HuH-7 (cell line): Measurements from ENCODE around the gene UBE2E3.
"Not testable (repeated sequence)": the region's sequence is repeated elsewhere in the genome, so short reads cannot be mapped to it uniquely, and the experiment has no call there.

Experiments used
- DNase-seq: peaks from one replicate; pipeline ENCODE4 v3.0.0; 2011; ENCODE audit warnings: low spot score

The UBE2E3 gene

GRCh38 chr2:180980106-180980942 lies at the start of gene UBE2E3:
Gene UBE2E3 (plus strand): TSS chr2:180980605. CDS start chr2:180982043, 1,438 bp downstream.
- DNase-seq, result peak; percentile 81

DNA sequence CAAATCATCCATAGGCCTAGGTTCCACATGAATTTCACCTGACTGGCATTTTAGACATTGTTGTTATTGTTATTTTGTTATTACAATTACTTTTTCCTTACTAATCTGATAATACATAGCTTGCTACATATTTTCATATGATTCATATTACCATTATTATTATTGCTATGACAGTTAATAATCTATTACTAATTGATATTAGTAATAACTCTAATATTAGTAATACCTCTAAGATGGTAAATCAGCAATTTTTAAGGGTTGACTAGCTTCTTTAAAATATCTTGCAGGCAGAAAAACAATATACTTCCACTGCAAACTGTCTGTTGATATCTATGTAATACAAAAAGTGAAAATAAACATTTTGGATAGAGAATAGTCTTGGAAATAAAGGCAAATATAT lies 48.6 kb upstream of the UBE2E3 start:
- DNase-seq, result no peak

DNA sequence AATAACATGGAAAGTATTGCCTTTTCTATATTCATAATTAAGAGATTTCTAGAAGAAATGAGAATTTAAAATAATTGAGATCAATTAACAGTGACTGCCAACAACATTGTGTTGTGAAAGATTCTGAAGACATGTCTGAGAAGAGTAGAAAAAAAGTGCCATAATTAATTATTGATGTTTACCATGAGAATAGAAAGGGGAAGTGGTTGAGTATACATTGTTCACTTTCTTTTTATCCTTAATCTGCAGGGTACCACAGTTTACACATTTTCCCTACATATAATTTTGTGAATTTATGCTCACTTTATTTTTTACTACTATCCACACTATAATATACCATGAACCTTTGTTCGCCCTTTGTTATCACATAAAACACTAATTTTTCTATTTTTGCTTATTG lies 47.1 kb upstream of the UBE2E3 start:
- DNase-seq, result no peak

- DNase-seq, result no peak
Measured at GRCh38 chr2:180934911-180935310, 45.5 kb upstream of the UBE2E3 start.

GRCh38 chr2:180937480-180937879 lies 42.9 kb upstream of the UBE2E3 start:
- DNase-seq, result not testable (repeated sequence)

- DNase-seq, result no peak
Measured at GRCh38 chr2:180938451-180938850, 42.0 kb upstream of the UBE2E3 start.

GRCh38 chr2:180943275-180943674 lies 37.1 kb upstream of the UBE2E3 start:
- DNase-seq, result no peak

DNA sequence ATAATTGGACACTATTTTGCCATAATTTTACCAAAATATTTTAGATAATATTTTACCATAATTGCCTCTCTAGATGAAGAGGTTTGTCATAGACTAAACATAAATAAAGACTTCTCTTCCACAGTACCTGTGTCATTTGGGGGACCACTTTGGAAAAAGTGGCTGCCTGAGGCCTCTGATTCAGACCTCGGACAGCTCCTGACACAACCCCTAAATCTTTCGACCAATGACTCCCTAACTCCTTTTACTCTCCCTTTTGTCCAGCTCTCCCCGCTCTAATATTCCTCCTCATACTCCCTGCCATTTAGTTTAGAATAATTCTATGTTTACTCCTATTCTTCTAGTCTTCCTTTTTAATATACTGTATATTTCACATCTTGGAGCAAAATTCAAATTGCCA lies 36.0 kb upstream of the UBE2E3 start:
- DNase-seq, result no peak

- no peak for DNase-seq
Measured at GRCh38 chr2:180947208-180947689, 33.2 kb upstream of the UBE2E3 start.

GRCh38 chr2:180949896-180950295 lies 30.5 kb upstream of the UBE2E3 start:
- no peak for DNase-seq

- DNase-seq, result no peak
Measured at GRCh38 chr2:180952082-180952481, 28.3 kb upstream of the UBE2E3 start.

DNA sequence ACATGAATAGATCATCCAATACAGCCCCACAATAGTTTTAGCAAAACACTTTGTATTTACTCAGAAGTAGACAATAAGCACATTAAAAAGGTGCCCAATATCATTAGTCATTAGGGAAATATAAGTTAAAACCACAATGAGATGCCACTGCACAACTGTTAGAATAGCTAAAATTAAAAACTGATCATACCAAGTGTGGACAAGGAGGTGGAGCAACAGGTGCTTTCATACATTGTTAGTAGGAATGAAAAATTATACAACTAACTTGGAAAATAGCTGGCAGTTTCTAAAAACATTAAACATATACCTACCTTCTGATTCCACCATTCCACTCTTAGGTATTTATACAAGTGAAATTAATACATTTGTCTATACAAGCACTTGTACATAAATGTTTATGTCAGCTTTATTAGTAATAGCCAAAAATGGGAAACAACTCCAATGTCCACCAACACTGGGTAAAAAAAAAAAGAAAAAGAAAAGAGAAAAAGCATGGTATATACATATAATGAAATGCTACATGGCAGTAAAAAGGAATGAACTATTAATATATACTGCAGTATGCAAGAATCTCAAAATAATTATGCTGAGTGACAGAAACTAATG lies 27.6 kb upstream of the UBE2E3 start:
- DNase-seq, result no peak

GRCh38 chr2:180953550-180953949 lies 26.9 kb upstream of the UBE2E3 start:
- no peak for DNase-seq

GRCh38 chr2:180955101-180955500 lies 25.3 kb upstream of the UBE2E3 start:
- DNase-seq, result no peak

DNA sequence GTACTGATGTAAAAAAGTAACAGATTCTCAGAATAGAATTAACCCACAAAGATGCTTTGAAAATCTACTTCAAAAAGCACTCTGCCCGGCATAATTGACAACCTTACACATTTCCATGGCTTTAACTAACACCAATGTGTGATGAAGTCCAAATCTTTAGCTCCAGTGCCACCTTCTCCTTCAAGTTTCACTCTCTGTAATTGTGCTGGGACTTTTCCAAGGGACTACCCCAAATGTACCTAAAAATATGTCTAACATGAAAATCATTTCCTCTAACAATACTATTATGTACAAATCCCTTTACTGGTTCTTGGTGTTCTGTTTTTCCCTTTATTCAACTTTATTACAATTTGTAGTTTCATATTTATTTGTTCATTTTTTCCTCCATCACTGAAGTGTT lies 20.6 kb upstream of the UBE2E3 start:
- no peak for DNase-seq

DNA sequence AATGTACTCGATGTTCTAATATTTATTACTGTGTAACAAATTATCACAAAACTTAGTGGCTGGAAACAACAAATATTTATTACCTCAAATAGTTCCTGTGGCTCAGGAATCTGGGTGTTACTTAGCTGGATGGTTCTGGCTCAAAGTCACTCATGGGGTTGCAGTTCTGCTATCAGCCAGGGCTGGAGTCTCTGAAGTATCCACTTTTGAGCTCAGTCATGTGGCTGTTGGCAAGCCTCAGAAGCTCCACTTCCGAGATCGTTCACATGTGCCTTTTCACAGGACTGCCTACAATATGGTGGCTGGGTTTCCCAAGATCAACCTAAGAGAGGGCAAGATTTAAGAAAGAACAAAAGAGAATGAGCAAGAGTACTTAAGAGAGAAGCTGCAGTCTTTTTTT lies 19.4 kb upstream of the UBE2E3 start:
- DNase-seq, result no peak

DNA sequence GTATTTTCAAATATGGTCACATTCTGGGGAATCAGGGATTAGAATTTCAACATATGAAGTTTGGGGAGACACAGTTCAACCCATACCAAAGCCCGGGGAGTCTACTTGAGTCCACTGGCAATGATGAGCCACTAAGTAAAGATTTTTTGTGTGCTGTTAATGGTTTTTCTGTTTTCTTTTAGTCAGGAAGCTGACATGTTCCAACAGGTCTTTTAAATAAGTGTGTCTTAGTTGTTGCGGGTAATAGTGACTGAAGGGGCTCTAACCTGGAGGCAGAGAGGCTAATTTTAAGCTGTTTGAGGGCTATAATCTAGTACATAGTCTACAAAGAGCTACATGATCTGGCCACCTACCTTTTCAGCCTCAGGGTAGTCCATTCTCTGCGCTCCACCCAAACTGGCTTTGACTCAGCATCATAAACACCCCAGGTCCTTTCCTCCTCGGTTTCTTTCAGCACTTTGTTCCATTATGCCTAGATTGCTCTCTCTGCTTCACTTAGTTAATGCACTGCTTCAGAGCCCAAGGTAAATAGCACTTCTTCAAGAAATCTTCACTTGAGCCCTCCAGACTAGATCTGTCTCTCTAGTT lies 17.6 kb upstream of the UBE2E3 start:
- no peak for DNase-seq

DNA sequence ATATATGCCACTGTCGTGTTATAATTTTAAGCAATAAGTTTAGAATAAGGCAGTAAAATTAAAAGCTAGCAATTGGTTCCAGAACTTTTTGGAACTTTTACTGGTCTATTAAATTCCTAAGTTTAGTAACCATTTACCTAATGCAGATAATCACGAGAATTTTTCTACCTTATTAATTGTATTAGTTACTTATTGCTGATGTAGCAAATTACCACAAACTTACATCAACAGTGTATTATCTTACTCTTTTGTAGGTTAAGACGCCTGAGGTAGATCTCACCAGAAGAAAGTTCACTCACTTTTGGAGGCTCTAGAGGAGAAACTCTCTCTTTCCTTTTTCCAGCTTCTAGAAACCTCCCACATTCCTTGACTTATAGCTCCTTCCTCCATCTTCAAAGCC lies 14.0 kb upstream of the UBE2E3 start:
- DNase-seq, result no peak

DNA sequence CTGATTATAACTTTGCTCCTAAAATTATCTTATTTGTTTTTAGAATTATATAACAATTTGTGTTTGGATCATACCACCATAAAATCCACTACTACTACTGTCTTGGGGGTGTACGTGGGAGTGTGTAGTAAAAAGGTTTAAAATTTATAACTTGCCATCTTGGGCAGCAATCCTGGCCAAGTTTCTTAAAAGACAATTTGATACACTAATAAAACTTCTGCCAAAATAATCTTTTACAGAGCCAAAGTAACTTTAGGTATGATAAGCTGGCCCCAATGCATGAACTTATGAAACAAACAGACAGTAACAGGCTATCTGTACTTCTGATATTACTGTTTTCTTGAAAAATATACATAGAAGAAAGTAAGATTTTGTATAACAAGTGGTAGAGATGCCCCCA lies 11.3 kb upstream of the UBE2E3 start:
- DNase-seq, result no peak

DNA sequence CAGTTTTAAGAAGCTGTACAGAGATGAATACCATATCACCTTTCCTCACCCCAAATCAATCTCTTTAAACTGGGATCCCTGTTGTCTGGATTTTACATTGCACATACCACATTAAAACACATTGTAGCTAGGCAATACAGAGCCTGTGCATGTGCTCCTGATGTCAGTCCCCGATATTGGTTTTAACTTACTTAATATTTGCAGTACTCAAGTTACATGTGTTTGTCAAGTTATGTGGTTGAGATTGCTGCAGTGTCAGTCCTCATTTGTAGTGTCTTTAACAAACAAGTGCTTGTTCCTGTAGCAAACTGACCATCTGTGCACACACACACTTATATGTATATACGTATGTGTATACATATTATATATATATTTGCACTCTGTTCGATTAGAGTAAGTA lies 10.4 kb upstream of the UBE2E3 start:
- no peak for DNase-seq

DNA sequence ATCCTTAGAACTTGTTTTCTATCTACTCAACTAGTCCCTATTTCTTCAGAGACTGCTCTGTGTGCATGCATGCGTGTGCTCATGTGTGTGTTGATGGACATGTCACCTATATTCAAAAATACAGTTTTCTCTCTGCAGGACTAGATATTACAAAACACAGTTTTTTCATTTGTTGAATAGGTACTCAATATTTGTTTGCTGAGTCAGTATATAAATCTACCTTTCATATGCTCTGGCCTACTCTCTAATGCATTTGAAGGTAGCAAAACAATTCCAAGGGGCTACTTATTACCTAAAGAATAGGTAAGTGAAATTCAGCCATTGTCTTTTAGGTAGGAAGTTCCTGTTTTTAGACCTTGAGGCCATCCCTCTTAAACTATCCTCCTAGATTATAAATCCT lies 8.6 kb upstream of the UBE2E3 start:
- no peak for DNase-seq

GRCh38 chr2:180975585-180975984 lies 4.8 kb upstream of the UBE2E3 start:
- no peak for DNase-seq
